MCF 10A (cell line): ENCODE results near the gene PDF. TPM values are rescaled to one million over a fixed set of nuclear protein-coding genes. Genes with fewer than 3 reads are reported as not detected.
A peak's percentile ranks its signal among the peaks of the same experiment; 100 is the strongest.

Experiments used
- BruUV-seq: library from RNA; stranded (reverse); fragments of 400-500 nt; replicated peaks from 2 replicates; lab custom pipeline; 2021; lab: Mats Ljungman, UMichigan
- CTCF ChIA-PET: fragments of 300-600 bp; sonication (Branson Sonifier 250); formaldehyde crosslinking; extraction: SDS; loops from one replicate; lab custom pipeline; 2021; ENCODE audit warnings: antibody characterized with exemption, inconsistent platforms; lab: Yijun Ruan, JAX
- POLR2A ChIA-PET: fragments of 300-600, 350-650 bp; sonication (Branson Sonifier 250); formaldehyde crosslinking; extraction: SDS; loops from one replicate; lab custom pipeline; 2020; ENCODE audit warnings: antibody characterized with exemption, inconsistent platforms; lab: Yijun Ruan, JAX
- DNase-seq: peaks from one replicate; pipeline ENCODE4 v3.0.0-alpha.2; 2018; ENCODE audit not compliant: unreplicated experiment
- H3K27ac Mint-ChIP-seq: one replicate; pipeline ENCODE4 v1.8.0; 2022; ENCODE audit warnings: mild to moderate bottlenecking, low read depth, mixed read lengths; ENCODE audit not compliant: unreplicated experiment
- H3K27me3 Mint-ChIP-seq: one replicate; pipeline ENCODE4 v1.8.0; 2022; ENCODE audit warnings: mixed read lengths; ENCODE audit not compliant: insufficient read depth, unreplicated experiment
- H3K36me3 Mint-ChIP-seq: one replicate; pipeline ENCODE4 v1.8.0; 2022; ENCODE audit warnings: mild to moderate bottlenecking, moderate library complexity, mixed read lengths; ENCODE audit not compliant: insufficient read depth, unreplicated experiment
- H3K4me1 Mint-ChIP-seq: one replicate; pipeline ENCODE4 v1.8.0; 2022; ENCODE audit warnings: mixed read lengths; ENCODE audit not compliant: insufficient read depth, unreplicated experiment
- H3K4me3 Mint-ChIP-seq: one replicate; pipeline ENCODE4 v1.8.0; 2022; ENCODE audit warnings: mild to moderate bottlenecking, moderate library complexity, mixed read lengths; ENCODE audit not compliant: unreplicated experiment
- H3K9me3 Mint-ChIP-seq: one replicate; pipeline ENCODE4 v1.8.0; 2022; ENCODE audit warnings: mixed read lengths; ENCODE audit not compliant: unreplicated experiment
- intact Hi-C: fragments of 100-400 bp; cut with micrococcal nuclease; formaldehyde crosslinking; loops from 2 replicates; pipeline ENCODE4 v1.14.1; 2022
- total RNA-seq: library from RNA; stranded (reverse); gene quantifications from 2 replicates; pipeline ENCODE4 v1.2.3, GENCODE V29; 2022
- TF ChIP-seq, protein P1 (sequence below): fragments of 200-600 bp; IDR thresholded peaks from one replicate; pipeline ENCODE4 v1.8.0; 2022; ENCODE audit warnings: antibody characterized with exemption, mild to moderate bottlenecking; ENCODE audit not compliant: unreplicated experiment

The PDF gene
- total RNA-seq, 1 experiment from 2014 or later, result 24.8 TPM

- peaks cover 57% of the 10 kb centered on the region for H3K36me3 Mint-ChIP-seq
Observed at GRCh38 chr16:69344171-69344570, 13.8 kb upstream of the PDF start.

GRCh38 chr16:69340095-69340644 lies 9.8 kb upstream of the PDF start:
- peak; percentile 26 for DNase-seq
- intact Hi-C loops, result no loop called here
- H3K4me3 Mint-ChIP-seq, result peak overlapping the region; percentile 88
- TF ChIP-seq, protein P1, sequence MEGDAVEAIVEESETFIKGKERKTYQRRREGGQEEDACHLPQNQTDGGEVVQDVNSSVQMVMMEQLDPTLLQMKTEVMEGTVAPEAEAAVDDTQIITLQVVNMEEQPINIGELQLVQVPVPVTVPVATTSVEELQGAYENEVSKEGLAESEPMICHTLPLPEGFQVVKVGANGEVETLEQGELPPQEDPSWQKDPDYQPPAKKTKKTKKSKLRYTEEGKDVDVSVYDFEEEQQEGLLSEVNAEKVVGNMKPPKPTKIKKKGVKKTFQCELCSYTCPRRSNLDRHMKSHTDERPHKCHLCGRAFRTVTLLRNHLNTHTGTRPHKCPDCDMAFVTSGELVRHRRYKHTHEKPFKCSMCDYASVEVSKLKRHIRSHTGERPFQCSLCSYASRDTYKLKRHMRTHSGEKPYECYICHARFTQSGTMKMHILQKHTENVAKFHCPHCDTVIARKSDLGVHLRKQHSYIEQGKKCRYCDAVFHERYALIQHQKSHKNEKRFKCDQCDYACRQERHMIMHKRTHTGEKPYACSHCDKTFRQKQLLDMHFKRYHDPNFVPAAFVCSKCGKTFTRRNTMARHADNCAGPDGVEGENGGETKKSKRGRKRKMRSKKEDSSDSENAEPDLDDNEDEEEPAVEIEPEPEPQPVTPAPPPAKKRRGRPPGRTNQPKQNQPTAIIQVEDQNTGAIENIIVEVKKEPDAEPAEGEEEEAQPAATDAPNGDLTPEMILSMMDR, result no peak
- POLR2A ChIA-PET, result interaction anchor here (0.5 to 6.5 kb wide), 15 partner anchors 10 to 1249 kb away, joined by 3 to 114 read pairs (median 4); partner anchors contain the start of genes PDF, TERF2, TMED6 and UTP4
- no peaks in the 10 kb centered on the region for H3K27me3 Mint-ChIP-seq
- H3K27ac Mint-ChIP-seq, result peak overlapping the region; percentile 95
- TSS peak; percentile 66 for BruUV-seq
- peaks cover 75% of the 10 kb centered on the region for H3K36me3 Mint-ChIP-seq
- H3K9me3 Mint-ChIP-seq, result no peaks in the 10 kb centered on the region
- CTCF ChIA-PET, result interaction anchor here (0.5 to 1.3 kb wide), 9 partner anchors 11 to 805 kb away, joined by 3 to 5 read pairs (median 3); partner anchors contain the start of gene NOB1
- peaks cover 5% of the 10 kb centered on the region for H3K4me1 Mint-ChIP-seq

More at GRCh38 chr16:69344171-69344570, 13.8 kb upstream of the PDF start:
- Mint-ChIP-seq H3K27me3 (no peaks in the 10 kb centered on the region), H3K9me3 (no peaks in the 10 kb centered on the region), H3K4me1 (no peaks in the 10 kb centered on the region), H3K27ac (no peak overlapping the region), H3K4me3 (no peak overlapping the region)
- TF ChIP-seq, protein P1, result no peak
- CTCF ChIA-PET, result interaction anchor here (0.6 to 0.7 kb wide), 2 partner anchors 14 to 501 kb away, joined by 3 read pairs; partner anchors contain the start of gene TANGO6
- intact Hi-C loops, result no loop called here
- no peak for DNase-seq
- POLR2A ChIA-PET, result interaction anchor here (0.5 to 1.7 kb wide), 3 partner anchors 10 to 77 kb away, joined by 3 to 4 read pairs (median 3); no protein-coding TSS in a partner anchor
- no TSS peak for BruUV-seq

DNA sequence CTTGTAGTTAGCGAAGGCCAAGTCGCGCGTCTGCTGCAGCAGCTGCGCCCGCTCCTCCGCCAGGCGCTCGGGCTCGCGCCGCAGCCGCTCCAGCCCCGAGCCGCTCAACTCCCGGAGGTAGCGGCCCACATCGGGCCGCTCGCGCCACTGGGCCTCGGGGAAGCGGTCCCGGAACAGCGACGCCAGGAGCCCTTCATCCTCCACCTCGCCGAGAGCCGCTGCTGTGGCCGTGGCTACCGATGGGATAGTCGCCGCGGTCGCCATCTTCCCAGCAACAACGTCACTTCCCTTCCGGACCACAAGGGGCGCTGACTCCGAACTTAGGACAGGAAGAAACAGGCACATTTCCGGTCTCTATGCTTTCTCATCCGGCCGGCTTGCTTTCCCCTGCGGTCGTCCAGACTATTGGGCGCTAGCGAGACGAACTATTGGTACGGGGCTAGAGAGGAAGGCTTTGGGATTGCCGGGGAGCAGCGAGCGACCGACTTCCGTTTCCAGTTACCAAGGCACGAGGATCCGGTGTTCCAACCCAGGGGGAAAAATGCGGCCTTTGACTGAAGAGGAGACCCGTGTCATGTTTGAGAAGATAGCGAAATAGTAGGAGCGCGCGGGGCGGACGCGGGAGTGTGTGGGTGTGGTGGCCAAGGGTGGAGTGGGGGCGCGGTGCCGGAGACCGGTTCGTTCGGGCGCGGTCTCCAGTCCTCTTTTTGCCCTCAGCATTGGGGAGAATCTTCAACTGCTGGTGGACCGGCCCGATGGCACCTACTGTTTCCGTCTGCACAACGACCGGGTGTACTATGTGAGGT lies 9.1 kb upstream of the PDF start, which contains the start of the genes COG8 and NIP7:
Gene COG8 (minus strand): TSS at position 276 of the 806 bp plus-strand sequence. CDS start 12 bp downstream, at position 264.
Gene NIP7 (plus strand): TSS at position 484 of the 806 bp plus-strand sequence. CDS start 58 bp downstream, at position 542.
- ChIA-PET CTCF (interaction anchor here (0.7 to 1.3 kb wide), 8 partner anchors 11 to 415 kb away, joined by 3 to 5 read pairs (median 3); partner anchors contain the start of gene NOB1), POLR2A (interaction anchor here (0.6 to 6.5 kb wide), 18 partner anchors 9 to 1466 kb away, joined by 3 to 114 read pairs (median 4); partner anchors contain the start of genes EDC4, PDF, TERF2 and TMED6)
- Mint-ChIP-seq H3K27ac (peak within 1 kb of the TSS; percentile 95), H3K9me3 (no peaks in the 10 kb centered on the region), H3K27me3 (no peaks in the 10 kb centered on the region), H3K4me3 (peak within 1 kb of the TSS; percentile 88), H3K36me3 (peaks cover 80% of the 10 kb centered on the region), H3K4me1 (peaks cover 5% of the 10 kb centered on the region)
- peak; percentile 99 for DNase-seq
- intact Hi-C loops, result loop anchor here (1.0 to 5.0 kb wide), 2 partner anchors 9 to 258 kb away; partner anchors contain the start of gene PDF
- BruUV-seq, result no TSS peak
- TF ChIP-seq, protein P1, result peak; percentile 76
